Thyroid gland (tissue), 4 donors: Measurements from ENCODE around the gene NR6A1. TPM values are rescaled to one million over a fixed set of nuclear protein-coding genes. Genes with fewer than 3 reads are reported as not detected.
A peak's percentile ranks its signal among the peaks of the same experiment; 100 is the strongest.

Source experiments
- DNase-seq, 2 donors: peaks; one replicate each; pipeline ENCODE4 v3.0.0-alpha.2; 2019
- H3K27ac ChIP-seq, 3 donors: fragments of 200-600 bp; sonication (generic); 1 replicate in 2 of 3; 2 replicates in 1 of 3; pipeline ENCODE4 v1.5.1; 2016 to 2019; ENCODE audit warnings: mild to moderate bottlenecking in 1 of 3, moderate library complexity in 1 of 3
- H3K27me3 ChIP-seq: fragments of 200-600 bp; sonication (generic); one replicate; pipeline ENCODE4 v1.5.1; 2019
- H3K36me3 ChIP-seq, 2 donors: fragments of 200-600 bp; sonication (generic); one replicate each; pipeline ENCODE4 v1.5.1; 2016 to 2019
- H3K4me1 ChIP-seq, 2 donors: fragments of 200-600 bp; sonication (generic); one replicate each; pipeline ENCODE4 v1.5.1; 2017 to 2019
- H3K4me3 ChIP-seq, 3 donors: fragments of 200-600 bp; sonication (generic); replicated peaks in 1 of 3; 1 replicate in 2 of 3; 2 replicates in 1 of 3; pipeline ENCODE4 v1.5.1; 2016; ENCODE audit warnings: mild to moderate bottlenecking in 1 of 3
- H3K9me3 ChIP-seq: fragments of 200-600 bp; sonication (generic); one replicate; pipeline ENCODE4 v1.5.1; 2017
- CTCF ChIP-seq, 6 experiments: fragments of 200-600 bp in 3 of 6; fragments of 450-650 bp in 3 of 6; sonication (generic) in 3 of 6; IDR thresholded peaks; one replicate each; pipeline ENCODE4 v1.5.1; 2016 to 2019; ENCODE audit warnings: antibody characterized with exemption in 6 of 6, mild to moderate bottlenecking in 2 of 6, inconsistent platforms in 1 of 6, moderate library complexity in 1 of 6
- POLR2A ChIP-seq, 2 donors: fragments of 450-650 bp; IDR thresholded peaks; one replicate each; pipeline ENCODE4 v1.6.1; 2017; ENCODE audit warnings: antibody characterized with exemption in 2 of 2, mild to moderate bottlenecking in 2 of 2, moderate library complexity in 1 of 2
- WGBS, 2 donors: methylation state at CpG; one replicate each; pipeline ENCODE4 v1.1.5; 2017; 5-methylcytosine and 5-hydroxymethylcytosine counted together
- intact Hi-C: fragments of 100-400 bp; cut with DNase I; formaldehyde crosslinking; loops from one replicate; pipeline ENCODE4 v1.15.1; 2023
- total RNA-seq, 4 donors: library from RNA; depleted of rRNA; stranded (reverse); fragments of >200 nt; gene quantifications; one replicate each; pipeline ENCODE4 v1.2.3, GENCODE V29; 2016

NR6A1 gene
- total RNA-seq, 4 donors from 2014 or later: 15.3 to 25.0 (median 19.3) TPM

- no peak for DNase-seq
- Histone ChIP-seq H3K36me3 (no peaks in the 10 kb centered on the region), H3K27ac (peak overlapping the region; percentile 40 to 69 (median 58)), H3K27me3 (no peaks in the 10 kb centered on the region), H3K4me3 (no peak overlapping the region), H3K4me1 (peaks cover 63 to 73% of the 10 kb centered on the region in 2 donors), H3K9me3 (no peaks in the 10 kb centered on the region)
- WGBS, 2 donors: 74 to 77% methylated on average over 3 of the region's 3 CpGs
- intact Hi-C loops: no loop called here
- TF ChIP-seq CTCF (IDR thresholded peaks at IDR 0.05) (no peak), POLR2A (IDR thresholded peaks at IDR 0.05) (no peak)
Measured at GRCh38 chr9:124762633-124763032, 8.5 kb downstream of the NR6A1 start.

- TF ChIP-seq POLR2A (IDR thresholded peaks at IDR 0.05): no peak
- TF ChIP-seq CTCF (IDR thresholded peaks at IDR 0.05): no peak
- intact Hi-C loops: no loop called here
- no peaks in the 10 kb centered on the region for H3K36me3 ChIP-seq
- H3K4me1 ChIP-seq: peaks cover 65 to 74% of the 10 kb centered on the region in 2 donors
- whole genome bisulfite sequencing, 2 donors: 68 to 70% methylated on average over 3 of the region's 3 CpGs
- H3K4me3 ChIP-seq: no peak overlapping the region
- H3K27me3 ChIP-seq: no peaks in the 10 kb centered on the region
- no peak for DNase-seq
- H3K27ac ChIP-seq: peak overlapping the region; percentile 40 to 69 (median 58)
- H3K9me3 ChIP-seq: no peaks in the 10 kb centered on the region
Measured at GRCh38 chr9:124761710-124762109, 9.4 kb downstream of the NR6A1 start.

- intact Hi-C loops: no loop called here
- H3K36me3 ChIP-seq: no peaks in the 10 kb centered on the region
Measured at GRCh38 chr9:124761196-124761595, 9.9 kb downstream of the NR6A1 start.

DNA sequence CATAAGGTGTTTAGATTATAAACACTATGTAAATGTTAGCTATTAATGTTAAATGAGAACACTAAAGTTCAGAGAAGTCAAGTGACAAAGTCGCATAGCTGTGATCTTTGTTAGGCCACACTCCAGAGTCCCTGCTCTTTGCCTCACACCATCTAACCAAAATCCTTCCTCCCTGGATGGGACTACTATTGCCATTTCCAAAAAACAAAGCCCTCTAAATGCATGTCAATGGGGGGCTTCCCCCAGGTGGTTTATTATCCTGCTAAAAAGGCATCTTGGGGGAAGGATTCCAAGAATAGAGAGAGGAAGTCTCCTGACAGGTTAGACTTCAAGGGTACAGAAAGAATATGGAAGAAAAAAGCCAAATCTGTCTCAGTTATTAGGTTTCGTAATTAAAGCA, 10.4 kb downstream of the NR6A1 start:
- Histone ChIP-seq H3K4me3 (no peak overlapping the region), H3K36me3 (no peaks in the 10 kb centered on the region), H3K4me1 (peaks cover 64 to 74% of the 10 kb centered on the region in 2 donors), H3K9me3 (no peaks in the 10 kb centered on the region), H3K27me3 (no peaks in the 10 kb centered on the region), H3K27ac (peak overlapping the region; percentile 36 to 69 (median 40))
- 95% methylated on average over 2 of the region's 2 CpGs for WGBS, 2 donors
- intact Hi-C loops: no loop called here
- TF ChIP-seq POLR2A (IDR thresholded peaks at IDR 0.05): no peak
- TF ChIP-seq CTCF (IDR thresholded peaks at IDR 0.05): no peak
- no peak for DNase-seq

More at GRCh38 chr9:124761196-124761595, 9.9 kb downstream of the NR6A1 start:
- Histone ChIP-seq H3K4me3 (no peak overlapping the region), H3K9me3 (no peaks in the 10 kb centered on the region), H3K27me3 (no peaks in the 10 kb centered on the region), H3K4me1 (peaks cover 63 to 76% of the 10 kb centered on the region in 2 donors), H3K27ac (peak overlapping the region; percentile 40 to 69 (median 58))
- TF ChIP-seq POLR2A (IDR thresholded peaks at IDR 0.05): no peak
- no peak for TF ChIP-seq CTCF (IDR thresholded peaks at IDR 0.05)
- no peak for DNase-seq
- WGBS, 2 donors: 53 to 57% methylated on average over 2 of the region's 2 CpGs

DNA sequence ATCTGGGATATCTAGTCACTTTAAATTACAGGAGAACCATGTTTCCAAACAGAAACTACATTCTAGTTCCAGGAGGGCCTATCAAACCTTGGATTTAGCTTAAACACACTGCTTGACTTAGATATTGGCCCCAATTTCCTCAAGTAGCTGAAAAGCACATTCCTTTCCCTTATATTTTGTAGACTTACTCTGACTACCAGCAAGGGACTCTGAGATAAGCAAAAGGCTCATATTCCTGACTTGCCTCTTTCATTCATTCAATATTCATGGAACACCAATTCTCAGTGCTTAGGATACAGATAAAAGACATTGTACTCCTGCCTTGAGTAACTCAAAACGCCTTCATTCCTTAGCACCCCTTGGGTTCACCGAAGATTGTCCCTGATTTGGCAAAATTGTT, 11.8 kb downstream of the NR6A1 start:
- Histone ChIP-seq H3K9me3 (no peaks in the 10 kb centered on the region), H3K4me3 (no peak overlapping the region), H3K4me1 (peaks cover 54 to 70% of the 10 kb centered on the region in 2 donors), H3K36me3 (no peaks in the 10 kb centered on the region), H3K27ac (peak overlapping the region in 2 of 3 donors; percentile 20 to 34), H3K27me3 (no peaks in the 10 kb centered on the region)
- DNase-seq: no peak
- 78 to 85% methylated on average over 2 of the region's 2 CpGs for WGBS, 2 donors
- intact Hi-C loops: no loop called here
- TF ChIP-seq CTCF (IDR thresholded peaks at IDR 0.05) (no peak), POLR2A (IDR thresholded peaks at IDR 0.05) (no peak)
